ENCODE results near the gene CRYBA1.

The CRYBA1 gene

GRCh38 chr17:29278692-29279091, 32.0 kb downstream of the CRYBA1 start:
- in situ Hi-C loops (cut with MboI; ENCODE audit: low sequenced_read_pairs): no loop called here

GRCh38 chr17:29279397-29280070, 32.9 kb downstream of the CRYBA1 start:
- in situ Hi-C loops (cut with MboI; ENCODE audit: low sequenced_read_pairs): no loop called here

- in situ Hi-C loops (cut with MboI; ENCODE audit: low sequenced_read_pairs): no loop called here
Observed at GRCh38 chr17:29283496-29283895, 36.8 kb downstream of the CRYBA1 start.

GRCh38 chr17:29283961-29284360, 37.3 kb downstream of the CRYBA1 start:
- in situ Hi-C loops (cut with MboI; ENCODE audit: low sequenced_read_pairs): no loop called here

- in situ Hi-C loops (cut with MboI; ENCODE audit: low sequenced_read_pairs): no loop called here
Observed at GRCh38 chr17:29289852-29290251, 43.2 kb downstream of the CRYBA1 start.

- in situ Hi-C loops (cut with MboI; ENCODE audit: low sequenced_read_pairs): no loop called here
Observed at GRCh38 chr17:29291163-29291752, 44.6 kb downstream of the CRYBA1 start.

- in situ Hi-C loops (cut with MboI; ENCODE audit: low sequenced_read_pairs): no loop called here
Observed at GRCh38 chr17:29292071-29292991, 45.7 kb downstream of the CRYBA1 start.

- in situ Hi-C loops (cut with MboI; ENCODE audit: low sequenced_read_pairs): no loop called here
Observed at GRCh38 chr17:29292992-29293889, 46.6 kb downstream of the CRYBA1 start.

GRCh38 chr17:29293890-29294579, 47.4 kb downstream of the CRYBA1 start, which contains the start of gene NUFIP2:
Gene NUFIP2, minus strand, starts transcription at chr17:29294148. Its CDS starts 89 bp downstream, at chr17:29294059.
- in situ Hi-C loops (cut with MboI; ENCODE audit: low sequenced_read_pairs): no loop called here

GRCh38 chr17:29294580-29294900, 47.9 kb downstream of the CRYBA1 start:
- in situ Hi-C loops (cut with MboI; ENCODE audit: low sequenced_read_pairs): no loop called here

- in situ Hi-C loops (cut with MboI; ENCODE audit: low sequenced_read_pairs): no loop called here
Observed at GRCh38 chr17:29295420-29295819, 48.8 kb downstream of the CRYBA1 start.

- in situ Hi-C loops (cut with MboI; ENCODE audit: low sequenced_read_pairs): no loop called here
Observed at GRCh38 chr17:29299031-29299430, 52.4 kb downstream of the CRYBA1 start.

GRCh38 chr17:29303386-29303785, 56.7 kb downstream of the CRYBA1 start:
- in situ Hi-C loops (cut with MboI; ENCODE audit: low sequenced_read_pairs): no loop called here

Data from hTERT RPE-1 (cell line).